ENCODE results near the gene MBD5.

DNA sequence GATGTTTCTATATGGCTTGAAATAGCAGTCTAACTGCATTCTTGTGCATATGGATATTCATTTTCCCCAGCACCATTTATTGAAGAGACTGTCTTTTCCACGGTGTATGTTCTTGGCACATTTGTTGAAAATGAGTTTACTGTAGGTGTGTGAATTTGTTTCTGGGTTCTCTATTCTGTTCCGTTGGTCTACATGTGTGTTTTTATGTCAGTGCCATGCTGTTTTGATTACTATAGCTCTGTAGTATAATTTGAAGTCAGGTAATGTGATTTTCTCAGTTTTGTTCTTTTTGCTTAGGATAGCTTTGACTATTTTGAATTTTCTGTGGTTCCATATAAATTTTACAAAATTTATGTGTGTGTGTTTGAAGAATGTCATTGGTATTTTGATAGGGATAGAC lies 201.0 kb downstream of the MBD5 start:
- TF ChIP-seq POLR2AphosphoS5 (IDR thresholded peaks at IDR 0.05) (no peak), EP300 (IDR thresholded peaks at IDR 0.05) (no peak)
